A673 (cell line): ENCODE results near the gene ACTL10. TPM values are rescaled to one million over a fixed set of nuclear protein-coding genes. Genes with fewer than 3 reads are reported as not detected.

Experiments
- BruUV-seq: library from RNA; stranded (reverse); fragments of 400-500 nt; replicated peaks from 2 replicates; lab custom pipeline; 2021; lab: Mats Ljungman, UMichigan
- CTCF ChIA-PET: fragments of 300-600 bp; sonication (Branson Sonifier 250); formaldehyde crosslinking; loops from one replicate; lab custom pipeline; 2022; ENCODE audit warnings: antibody characterized with exemption; lab: Charles Lee
- POLR2A ChIA-PET: fragments of 300-600 bp; sonication (Branson Sonifier 250); formaldehyde crosslinking; loops from one replicate; lab custom pipeline; 2022; ENCODE audit warnings: antibody characterized with exemption; ENCODE audit not compliant: low non-redundant PET; lab: Charles Lee
- DNase-seq: peaks from one replicate; pipeline ENCODE4 v3.0.0-alpha.2; 2015; ENCODE audit warnings: low spot score
- H3K27ac ChIP-seq: fragments of 200-600 bp; sonication (generic); 2 replicates; pipeline ENCODE4 v1.5.1; 2016; ENCODE audit warnings: mixed run types, low read depth, mild to moderate bottlenecking, mixed read lengths, antibody characterized with exemption, low read length; ENCODE audit not compliant: poor library complexity, severe bottlenecking
- H3K27me3 ChIP-seq: fragments of 200-600 bp; sonication (generic); replicated peaks from 2 replicates; pipeline ENCODE4 v1.6.1; 2017; ENCODE audit warnings: mixed run types, low read depth, mild to moderate bottlenecking, mixed read lengths, antibody characterized with exemption, low read length; ENCODE audit not compliant: insufficient read depth, poor library complexity
- H3K36me3 ChIP-seq: fragments of 200-600 bp; sonication (generic); 2 replicates; pipeline ENCODE4 v1.6.1; 2016; ENCODE audit warnings: mixed run types, mild to moderate bottlenecking, mixed read lengths, antibody characterized with exemption, low read length; ENCODE audit not compliant: insufficient read depth, poor library complexity, severe bottlenecking
- H3K4me1 ChIP-seq: fragments of 200-600 bp; sonication (generic); 2 replicates; pipeline ENCODE4 v1.6.1; 2017; ENCODE audit warnings: mixed run types, mild to moderate bottlenecking, mixed read lengths, antibody characterized with exemption, low read length; ENCODE audit not compliant: insufficient read depth, poor library complexity, severe bottlenecking
- H3K4me3 ChIP-seq: fragments of 200-600 bp; sonication (generic); 2 replicates; pipeline ENCODE4 v1.5.1; 2016; ENCODE audit warnings: low read depth, mixed run types, mild to moderate bottlenecking, mixed read lengths, low read length; ENCODE audit not compliant: poor library complexity, severe bottlenecking
- H3K9me3 ChIP-seq: fragments of 200-600 bp; sonication (generic); 2 replicates; pipeline ENCODE4 v1.6.1; 2016; ENCODE audit warnings: mixed run types, low read depth, mild to moderate bottlenecking, mixed read lengths, antibody characterized with exemption, low read length; ENCODE audit not compliant: poor library complexity, severe bottlenecking
- CTCF ChIP-seq: fragments of 300-800, 200-600 bp; sonication (generic); conservative IDR thresholded peaks from 2 replicates; pipeline ENCODE4 v1.5.1; 2017; ENCODE audit warnings: low read depth, mild to moderate bottlenecking, antibody characterized with exemption, low read length, moderate library complexity, mixed read lengths
- EZH2 ChIP-seq: fragments of 200-600 bp; sonication (generic); IDR thresholded peaks from 2 replicates; pipeline ENCODE4 v1.6.1; 2017; ENCODE audit warnings: borderline replicate concordance, low read depth, mild to moderate bottlenecking, mixed read lengths, antibody characterized with exemption, low read length; ENCODE audit not compliant: poor library complexity, severe bottlenecking
- intact Hi-C: fragments of 100-400 bp; cut with micrococcal nuclease; formaldehyde crosslinking; loops from one replicate; pipeline ENCODE4 v1.10.0; 2022; ENCODE audit not compliant: unreplicated experiment
- total RNA-seq: library from RNA; stranded (reverse); gene quantifications from 2 replicates; pipeline ENCODE4 v1.2.3, GENCODE V29; 2021

The ACTL10 gene
- total RNA-seq, 1 experiment from 2014 or later, result 0.47 TPM

GRCh38 chr20:33687370-33687915 lies 20.7 kb downstream of the ACTL10 start:
- H3K9me3 ChIP-seq, result no peaks in the 10 kb centered on the region
- POLR2A ChIA-PET, result no interaction called here
- H3K4me3 ChIP-seq, result no peak overlapping the region
- no peak for DNase-seq
- H3K27me3 ChIP-seq, result no peaks in the 10 kb centered on the region
- TF ChIP-seq EZH2 (no peak), CTCF (no peak)
- intact Hi-C loops, result no loop called here
- H3K4me1 ChIP-seq, result peaks cover 21% of the 10 kb centered on the region
- CTCF ChIA-PET, result no interaction called here
- no TSS peak for BruUV-seq
- no peak overlapping the region for H3K27ac ChIP-seq
- H3K36me3 ChIP-seq, result peaks cover 7% of the 10 kb centered on the region

GRCh38 chr20:33687993-33688937 lies 21.5 kb downstream of the ACTL10 start:
- no peaks in the 10 kb centered on the region for H3K27me3 ChIP-seq
- POLR2A ChIA-PET, result no interaction called here
- peaks cover 21% of the 10 kb centered on the region for H3K4me1 ChIP-seq
- no peak for DNase-seq
- H3K36me3 ChIP-seq, result no peaks in the 10 kb centered on the region
- no TSS peak for BruUV-seq
- H3K9me3 ChIP-seq, result no peaks in the 10 kb centered on the region
- CTCF ChIA-PET, result no interaction called here
- TF ChIP-seq CTCF, result no peak
- TF ChIP-seq EZH2, result no peak
- H3K27ac ChIP-seq, result no peak overlapping the region
- intact Hi-C loops, result no loop called here
- no peak overlapping the region for H3K4me3 ChIP-seq

GRCh38 chr20:33688938-33689424 lies 22.2 kb downstream of the ACTL10 start:
- Histone ChIP-seq H3K4me3 (no peak overlapping the region), H3K36me3 (no peaks in the 10 kb centered on the region), H3K27me3 (no peaks in the 10 kb centered on the region), H3K4me1 (peaks cover 18% of the 10 kb centered on the region), H3K9me3 (no peaks in the 10 kb centered on the region), H3K27ac (no peak overlapping the region)
- no TSS peak for BruUV-seq
- CTCF ChIA-PET, result no interaction called here
- no peak for DNase-seq
- POLR2A ChIA-PET, result no interaction called here
- intact Hi-C loops, result no loop called here
- TF ChIP-seq EZH2 (no peak), CTCF (no peak)
